GM19372 (cell line): Measurements from ENCODE around the gene OST4.
"Not testable (repeated sequence)": the region's sequence is repeated elsewhere in the genome, so short reads cannot be mapped to it uniquely, and the experiment has no call there.

Experiments
- ATAC-seq: cut with Tn5 transposase; IDR thresholded peaks from one replicate; pipeline ENCODE4 v1.9.1; 2021; ENCODE audit warnings: mild to moderate bottlenecking, low read depth, moderate library complexity; ENCODE audit not compliant: unreplicated experiment

The OST4 gene

DNA sequence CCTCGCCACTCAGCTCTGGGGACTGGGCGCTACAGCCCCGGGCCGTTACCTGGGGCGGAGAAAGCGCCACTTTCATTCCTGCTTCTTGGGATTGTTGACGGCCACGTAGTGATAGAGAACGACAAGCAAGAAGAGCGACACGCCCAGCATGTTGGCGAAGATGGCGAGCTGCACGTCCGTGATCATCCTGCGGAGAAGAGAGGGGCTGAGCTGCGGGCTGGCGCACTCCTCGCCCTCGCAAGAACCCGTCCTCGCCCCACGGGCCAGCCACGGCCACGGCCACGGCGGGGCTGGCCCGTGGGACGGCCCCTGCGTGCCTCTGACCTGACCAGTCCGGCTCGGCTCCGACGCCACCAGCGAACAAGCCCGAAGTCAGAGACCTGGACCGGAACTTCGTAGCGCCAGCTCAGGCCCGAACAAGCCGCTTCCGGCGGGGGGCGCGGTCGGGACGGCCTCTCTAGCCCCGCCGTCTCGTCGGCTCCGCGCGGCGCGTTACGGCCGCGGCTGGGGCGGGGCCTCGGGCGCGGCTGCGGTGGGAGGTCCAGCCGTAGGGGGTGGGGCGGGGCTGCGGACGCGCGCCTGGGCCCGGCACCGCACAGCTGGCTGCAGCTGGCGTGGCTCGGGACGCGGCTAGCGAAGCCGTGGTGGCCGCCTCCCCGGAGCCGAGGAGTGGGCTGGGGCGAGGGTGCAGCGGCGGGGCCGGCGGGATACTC lies at the start of gene OST4:
TSS of gene OST4 (minus strand) at position 378 of the 713 bp plus-strand sequence.
- peak; percentile 93 for ATAC-seq

DNA sequence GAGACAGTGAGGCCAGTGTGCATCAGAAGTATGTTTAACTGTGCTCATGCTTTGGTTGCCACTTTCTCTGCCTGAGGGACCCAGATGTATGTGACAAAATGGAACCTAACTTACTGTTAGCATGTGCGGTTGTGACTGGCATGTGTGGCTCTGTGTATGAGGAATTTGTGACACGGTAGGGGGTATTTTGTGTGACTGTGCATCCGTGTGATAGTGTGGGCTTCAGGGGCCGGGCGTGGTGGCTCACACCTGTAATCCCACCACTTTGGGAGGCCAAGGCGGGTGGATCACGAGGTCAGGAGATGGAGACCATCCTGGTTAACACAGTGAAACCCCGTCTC lies 47.8 kb upstream of the OST4 start:
- not testable (repeated sequence) for ATAC-seq

DNA sequence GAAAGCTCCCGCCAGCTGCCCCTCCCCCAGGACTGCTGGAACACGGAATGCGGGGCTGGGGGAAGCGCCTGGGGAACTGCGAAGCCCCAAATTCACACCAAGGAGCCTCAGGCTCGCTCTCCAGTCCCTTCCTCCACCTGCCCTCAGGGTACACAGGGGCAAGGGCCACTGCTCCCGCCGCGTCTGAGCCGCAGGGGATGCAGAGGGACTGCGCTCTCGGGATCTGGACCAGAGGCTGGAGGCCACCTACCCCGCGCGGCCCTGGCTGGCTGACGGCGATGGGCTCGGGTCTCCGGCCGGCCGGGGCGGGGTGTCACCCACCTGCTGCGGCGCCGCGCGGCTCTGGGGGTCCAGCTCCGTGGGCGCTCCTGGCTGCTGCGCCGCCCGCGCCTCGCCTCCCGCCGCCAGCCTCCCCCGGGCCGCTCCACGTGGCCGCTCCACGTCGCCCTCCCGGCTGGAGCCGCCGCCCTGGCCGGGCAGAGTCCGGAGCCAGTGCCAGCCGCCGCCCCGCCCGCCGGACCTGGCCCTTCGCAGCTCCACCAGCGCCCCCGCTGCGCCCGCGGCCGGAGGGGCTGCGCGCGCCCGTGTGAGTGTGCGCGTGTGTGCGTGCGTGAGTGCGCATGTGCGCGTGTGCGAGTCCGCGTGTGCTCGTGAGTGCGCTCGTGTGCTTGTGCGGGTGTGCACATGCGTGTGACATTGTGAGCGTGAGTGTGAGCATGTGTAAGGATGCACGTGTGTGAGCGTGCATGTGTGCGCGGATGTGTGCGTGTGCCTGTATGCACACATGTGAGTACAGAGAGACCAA lies 47.3 kb upstream of the OST4 start, which contains the start of gene CGREF1:
TSS of gene CGREF1 (minus strand) at position 604 of the 805 bp plus-strand sequence. CDS start 14,762 bp downstream, outside the sequence.
- ATAC-seq: no peak

DNA sequence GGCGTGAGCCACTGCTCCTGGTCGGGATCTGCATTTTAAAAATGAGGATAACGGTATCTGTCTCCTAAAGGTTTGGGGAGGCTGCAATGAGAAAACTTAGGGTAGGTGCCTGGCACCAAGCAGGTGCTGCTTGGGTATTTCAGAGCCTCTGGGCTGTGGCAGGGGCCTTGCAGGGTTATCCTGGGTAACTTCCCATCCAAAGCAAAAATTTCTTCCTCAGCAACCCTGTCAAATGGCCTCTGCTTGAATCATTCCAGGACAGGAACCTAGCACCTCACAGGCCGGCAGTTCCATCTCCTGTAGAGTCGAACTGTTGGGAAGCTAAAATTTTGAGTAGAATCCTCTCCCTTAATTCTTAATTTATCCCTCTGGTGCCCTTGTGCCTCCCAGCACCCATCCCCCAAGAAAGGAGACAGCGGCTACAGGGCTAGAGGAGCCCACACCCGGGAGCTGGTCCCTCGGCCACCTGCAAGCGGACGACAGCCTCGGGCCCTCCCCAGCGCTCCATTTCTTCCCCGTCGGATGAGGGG lies 46.6 kb upstream of the OST4 start:
- no peak for ATAC-seq

DNA sequence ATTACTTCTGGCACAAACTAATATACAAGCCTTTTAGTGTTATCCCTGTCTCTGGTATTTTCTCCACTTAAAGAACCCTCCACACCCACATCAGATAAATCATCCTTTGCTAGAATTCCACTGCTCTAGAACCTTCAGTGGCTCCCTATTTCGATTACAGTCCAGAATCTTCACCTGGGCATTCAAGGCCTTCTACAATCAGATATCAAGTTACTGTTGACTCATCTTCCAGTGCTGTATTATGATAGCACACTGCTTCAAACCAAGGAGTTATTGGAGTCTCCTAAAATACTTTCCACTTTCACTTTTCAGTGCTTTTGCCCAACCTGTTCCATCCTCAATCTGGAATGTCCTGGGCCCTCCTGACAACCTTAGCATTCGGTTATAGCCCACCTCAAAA lies 44.1 kb upstream of the OST4 start:
- no peak for ATAC-seq

DNA sequence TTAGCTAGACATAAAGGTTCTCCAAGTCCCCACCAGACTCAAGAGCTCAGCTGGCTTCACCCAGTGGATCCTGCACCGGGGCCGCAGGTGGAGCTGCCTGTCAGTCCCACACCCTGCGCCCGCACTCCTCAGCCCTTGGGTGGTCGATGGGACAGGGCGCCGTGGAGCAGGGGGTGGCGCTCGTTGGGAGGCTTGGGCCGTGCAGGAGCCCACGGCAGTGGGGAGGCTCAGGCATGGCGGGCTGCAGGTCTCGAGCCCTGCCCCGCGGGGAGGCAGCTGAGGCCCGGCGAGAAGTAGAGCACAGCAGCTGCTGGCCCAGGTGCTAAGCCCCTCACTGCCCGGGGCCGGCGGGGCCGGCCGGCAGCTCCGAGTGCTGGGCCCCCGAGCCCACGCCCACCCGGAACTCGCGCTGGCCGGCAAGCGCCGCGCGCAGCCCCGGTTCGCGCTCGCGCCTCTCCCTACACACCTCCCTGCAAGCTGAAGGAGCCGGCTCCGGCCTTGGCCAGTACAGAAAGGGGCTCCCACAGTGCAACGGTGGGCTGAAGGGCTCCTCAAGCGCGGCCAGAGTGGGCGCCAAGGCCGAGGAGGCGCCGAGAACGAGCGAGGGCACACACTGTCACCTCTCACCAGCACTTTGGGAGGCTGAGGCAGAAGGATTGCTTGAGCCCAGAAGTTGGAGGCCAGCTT lies 40.1 kb upstream of the OST4 start:
- not testable (repeated sequence) for ATAC-seq

DNA sequence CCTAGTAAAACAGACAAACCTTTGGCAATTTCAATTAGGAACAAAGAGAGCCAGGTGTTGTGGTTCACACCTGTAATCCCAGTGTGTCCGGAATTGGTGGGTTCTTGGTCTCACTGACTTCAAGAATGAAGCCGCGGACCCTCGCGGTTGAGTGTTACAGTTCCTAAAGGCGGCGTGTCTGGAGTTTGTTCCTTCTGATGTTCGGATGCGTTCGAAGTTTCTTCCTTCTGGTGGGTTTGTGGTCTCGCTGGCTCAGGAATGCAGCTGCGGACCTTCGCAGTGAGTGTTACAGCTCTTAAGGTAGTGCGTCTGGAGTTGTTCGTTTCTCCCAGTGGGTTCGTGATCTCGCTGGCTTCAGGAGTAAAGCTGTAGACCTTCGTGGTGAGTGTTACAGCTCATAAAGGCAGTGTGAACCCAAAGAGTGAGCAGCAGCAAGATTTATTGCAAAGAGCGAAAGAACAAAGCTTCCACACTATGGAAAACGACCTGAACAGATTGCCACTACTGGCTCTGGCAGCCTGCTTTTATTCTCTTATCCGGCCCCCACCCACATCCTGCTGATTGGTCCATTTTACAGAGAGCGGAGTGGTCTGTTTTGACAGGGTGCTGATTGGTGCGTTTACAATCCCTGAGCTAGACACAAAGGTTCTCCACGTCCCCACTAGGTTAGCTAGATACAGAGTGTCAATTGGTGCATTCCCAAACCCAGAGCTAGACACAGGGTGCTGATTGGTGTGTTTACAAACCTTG lies 39.3 kb upstream of the OST4 start:
- ATAC-seq: not testable (repeated sequence)

DNA sequence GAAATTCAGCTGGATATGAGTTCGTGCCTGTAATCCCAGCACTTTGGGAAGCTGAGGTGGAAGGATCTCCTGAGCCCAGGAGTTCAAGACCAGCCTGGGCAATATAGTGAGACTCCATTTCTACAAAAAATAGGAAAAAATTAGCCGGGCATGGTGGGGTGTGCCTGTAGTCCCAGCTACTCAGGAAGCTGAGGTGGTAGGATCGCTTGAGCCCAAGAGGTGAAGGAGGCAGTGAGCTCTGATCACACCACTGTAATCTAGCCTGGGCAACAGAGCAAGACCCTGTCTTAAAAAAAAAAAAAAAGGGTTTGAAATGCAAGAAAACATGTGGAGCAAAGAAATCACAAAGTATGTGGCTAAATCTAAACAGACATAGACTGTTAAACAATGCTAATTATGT lies 37.6 kb upstream of the OST4 start:
- ATAC-seq: no peak

DNA sequence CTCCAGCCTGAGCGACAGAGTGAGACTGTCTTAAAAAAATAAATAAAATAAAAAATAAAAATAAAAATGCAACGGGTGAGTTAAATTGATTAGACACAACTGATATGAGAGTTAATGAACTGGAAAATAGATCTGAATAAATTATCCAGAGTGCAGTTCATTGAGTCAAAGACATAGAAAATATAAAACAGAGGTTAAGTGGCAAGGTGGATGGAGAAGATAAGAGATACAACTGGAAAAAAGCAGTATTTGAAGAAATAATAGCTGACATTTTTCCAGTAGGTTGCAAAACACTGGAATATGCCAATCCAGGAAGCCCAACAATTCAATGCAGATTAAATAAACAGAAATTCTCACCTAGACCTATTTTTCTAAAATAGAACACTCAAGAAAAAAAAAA lies 36.8 kb upstream of the OST4 start:
- no peak for ATAC-seq

DNA sequence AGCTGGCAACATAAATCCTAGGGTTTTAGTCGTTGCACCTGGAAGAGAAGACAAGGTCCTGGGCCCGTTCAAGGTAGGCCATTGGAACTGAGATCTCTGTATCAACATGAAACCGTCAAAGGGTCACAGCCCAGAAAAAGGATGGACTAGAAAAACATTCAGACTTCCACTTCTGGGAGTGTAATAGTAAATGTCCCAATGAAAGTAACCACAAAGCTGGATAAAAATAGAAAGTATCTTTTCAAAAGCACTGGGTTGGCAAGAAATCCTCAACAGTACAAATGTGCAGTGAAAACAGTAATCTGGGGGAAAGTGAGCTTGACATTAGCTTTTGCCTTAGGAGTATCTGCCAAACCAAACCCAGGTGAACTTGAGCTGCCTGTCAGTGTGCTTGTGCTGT lies 34.5 kb upstream of the OST4 start:
- ATAC-seq: no peak

DNA sequence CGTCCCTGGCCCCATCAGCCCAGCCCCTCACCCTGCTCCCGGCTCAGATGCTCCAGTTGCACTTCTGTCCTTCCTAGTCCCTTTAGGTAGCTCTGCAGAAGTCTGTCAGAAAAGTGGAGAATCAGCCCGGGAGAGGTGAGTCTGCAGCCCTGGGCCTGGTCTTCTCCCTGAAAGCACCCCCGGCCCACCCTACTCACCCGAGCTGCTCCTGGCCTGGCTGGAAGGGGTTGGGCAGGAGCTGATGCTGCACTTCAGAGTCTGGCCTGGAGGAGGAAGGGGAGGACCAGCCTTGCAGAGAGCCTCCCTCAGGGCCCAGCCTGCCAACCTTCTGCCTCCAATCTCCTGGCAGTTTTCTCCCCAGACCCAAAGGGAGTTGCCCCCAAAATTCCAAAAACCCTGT lies 30.9 kb upstream of the OST4 start:
- no peak for ATAC-seq

DNA sequence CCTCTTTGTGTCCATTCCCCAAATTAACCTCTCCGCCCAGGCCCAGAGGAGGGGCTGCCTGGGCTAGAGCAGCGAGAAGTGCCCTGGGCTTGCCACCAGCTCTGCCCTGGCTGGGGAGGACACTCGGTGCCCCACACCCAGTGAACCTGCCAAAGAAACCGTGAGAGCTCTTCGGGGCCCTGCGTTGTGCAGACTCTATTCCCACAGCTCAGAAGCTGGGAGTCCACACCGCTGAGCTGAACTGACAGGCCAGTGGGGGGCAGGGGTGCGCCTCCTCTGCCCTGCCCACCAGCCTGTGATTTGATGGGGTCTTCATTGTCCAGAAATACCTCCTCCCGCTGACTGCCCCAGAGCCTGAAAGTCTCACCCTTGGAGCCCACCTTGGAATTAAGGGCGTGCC lies 28.6 kb upstream of the OST4 start:
- ATAC-seq: no peak

DNA sequence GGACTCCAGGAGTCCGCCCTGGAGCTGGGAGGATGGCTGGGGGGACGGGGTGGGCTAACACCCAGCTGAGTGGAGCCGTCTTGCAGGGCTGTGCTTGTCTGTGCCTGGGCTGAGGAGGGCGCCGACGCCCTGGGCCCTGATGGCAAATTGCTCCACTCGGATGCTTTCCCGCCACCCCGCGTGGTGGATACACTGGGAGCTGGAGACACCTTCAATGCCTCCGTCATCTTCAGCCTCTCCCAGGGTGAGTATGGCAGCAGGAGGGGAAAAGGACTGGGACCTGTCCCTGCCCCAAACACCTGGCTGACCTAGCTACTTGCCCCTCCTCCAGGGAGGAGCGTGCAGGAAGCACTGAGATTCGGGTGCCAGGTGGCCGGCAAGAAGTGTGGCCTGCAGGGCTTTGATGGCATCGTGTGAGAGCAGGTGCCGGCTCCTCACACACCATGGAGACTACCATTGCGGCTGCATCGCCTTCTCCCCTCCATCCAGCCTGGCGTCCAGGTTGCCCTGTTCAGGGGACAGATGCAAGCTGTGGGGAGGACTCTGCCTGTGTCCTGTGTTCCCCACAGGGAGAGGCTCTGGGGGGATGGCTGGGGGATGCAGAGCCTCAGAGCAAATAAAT lies 28.0 kb upstream of the OST4 start:
- ATAC-seq: no peak

DNA sequence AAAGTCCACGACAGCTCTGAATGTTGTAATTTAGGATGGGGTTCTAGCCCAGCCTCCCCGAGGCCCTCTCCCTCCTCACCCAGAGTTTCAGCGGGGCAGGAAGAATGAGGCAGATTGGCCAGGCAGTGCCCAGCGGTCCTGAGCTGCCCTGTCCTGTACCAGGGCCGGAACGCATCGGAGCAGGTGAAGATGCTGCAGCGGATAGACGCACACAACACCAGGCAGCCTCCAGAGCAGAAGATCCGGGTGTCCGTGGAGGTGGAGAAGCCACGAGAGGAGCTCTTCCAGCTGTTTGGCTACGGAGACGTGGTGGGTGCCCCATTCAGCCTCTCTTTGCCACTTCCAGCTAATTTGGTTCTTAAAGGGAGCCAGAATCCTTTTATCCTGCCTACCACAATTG lies 25.9 kb upstream of the OST4 start:
- ATAC-seq: no peak

DNA sequence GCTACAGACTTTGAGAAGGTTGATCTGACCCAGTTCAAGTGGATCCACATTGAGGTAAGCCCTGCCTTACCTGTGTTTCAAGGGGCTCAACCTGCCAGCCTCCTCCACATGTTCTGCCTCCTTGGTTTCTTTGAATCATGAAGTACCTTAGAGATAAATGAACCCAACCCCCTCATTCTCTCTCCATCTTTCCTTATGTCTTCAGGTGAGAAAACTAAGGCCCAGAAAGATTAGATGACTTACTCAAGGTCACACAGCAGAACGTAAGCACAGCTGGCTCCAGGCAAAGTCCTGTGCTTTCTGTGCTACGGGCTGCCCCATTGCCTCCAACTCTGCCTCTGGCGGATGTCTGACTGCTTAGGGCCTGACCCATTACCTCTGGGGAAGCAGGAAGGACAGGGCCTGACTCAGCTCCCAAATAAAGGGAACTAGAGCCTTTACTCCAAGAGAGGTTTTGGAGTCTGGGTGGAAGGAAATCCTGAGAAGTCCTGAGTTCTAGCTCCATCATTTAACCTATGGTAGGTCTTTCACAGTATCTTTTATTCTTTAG lies 25.4 kb upstream of the OST4 start:
- ATAC-seq: no peak

DNA sequence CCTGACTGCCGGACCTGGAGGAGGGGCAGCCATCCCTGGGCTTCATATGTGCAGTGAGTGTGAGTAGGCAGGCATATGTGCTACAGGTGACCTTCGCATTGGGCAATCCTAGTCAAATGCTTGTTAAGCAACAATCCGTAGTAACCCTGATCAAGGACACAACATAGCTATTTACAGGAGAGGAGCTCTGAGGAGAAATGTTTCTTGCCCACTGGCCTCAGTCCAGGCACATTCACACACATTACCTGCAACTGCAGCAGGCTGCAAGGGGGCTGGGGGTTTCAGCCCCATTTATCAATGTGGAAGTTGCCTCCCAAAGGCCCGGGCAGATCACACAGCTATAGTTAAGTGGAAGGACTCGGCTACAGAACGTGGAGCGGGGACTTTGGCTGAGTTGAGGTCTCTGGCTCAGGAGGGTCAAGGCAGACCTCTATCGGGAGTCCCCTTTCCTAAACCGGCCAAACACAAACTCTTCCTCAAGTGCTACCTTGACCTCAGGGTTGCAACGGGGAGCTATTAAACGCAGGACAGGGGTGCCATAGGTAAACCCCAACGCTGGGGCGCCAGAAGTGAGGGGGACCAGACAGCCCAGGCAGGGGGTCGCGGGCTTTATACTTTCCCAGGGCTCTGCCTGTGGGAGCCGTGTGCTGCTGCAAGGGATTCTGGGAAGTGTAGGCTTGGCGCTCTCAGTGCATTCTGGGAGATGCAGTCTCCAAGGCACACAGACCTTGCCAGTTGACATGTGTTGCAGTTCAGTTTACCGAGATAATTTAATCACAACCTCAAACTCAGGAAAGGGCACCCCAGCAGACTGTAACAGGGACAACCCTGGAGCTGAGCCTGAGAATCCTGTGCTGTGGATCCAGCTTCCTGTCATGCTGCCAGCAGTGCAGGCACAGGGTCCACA lies 24.5 kb upstream of the OST4 start:
- ATAC-seq: peak; percentile 53

DNA sequence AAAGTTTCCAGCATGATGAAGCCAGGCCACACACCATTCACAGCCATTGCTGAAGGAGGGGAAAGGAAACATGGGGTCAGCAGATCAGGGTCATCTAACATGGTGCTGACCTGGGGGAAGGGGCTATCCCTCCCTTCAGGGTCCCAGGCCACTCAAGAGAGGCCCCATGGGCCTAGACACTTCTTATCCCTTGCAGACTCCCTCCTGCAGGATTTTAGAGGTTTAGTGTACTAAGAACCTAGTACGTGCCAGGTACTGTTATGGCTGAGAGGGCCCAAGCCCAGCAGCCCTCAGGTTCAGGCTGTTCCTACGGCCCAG lies 23.9 kb upstream of the OST4 start:
- ATAC-seq: no peak

DNA sequence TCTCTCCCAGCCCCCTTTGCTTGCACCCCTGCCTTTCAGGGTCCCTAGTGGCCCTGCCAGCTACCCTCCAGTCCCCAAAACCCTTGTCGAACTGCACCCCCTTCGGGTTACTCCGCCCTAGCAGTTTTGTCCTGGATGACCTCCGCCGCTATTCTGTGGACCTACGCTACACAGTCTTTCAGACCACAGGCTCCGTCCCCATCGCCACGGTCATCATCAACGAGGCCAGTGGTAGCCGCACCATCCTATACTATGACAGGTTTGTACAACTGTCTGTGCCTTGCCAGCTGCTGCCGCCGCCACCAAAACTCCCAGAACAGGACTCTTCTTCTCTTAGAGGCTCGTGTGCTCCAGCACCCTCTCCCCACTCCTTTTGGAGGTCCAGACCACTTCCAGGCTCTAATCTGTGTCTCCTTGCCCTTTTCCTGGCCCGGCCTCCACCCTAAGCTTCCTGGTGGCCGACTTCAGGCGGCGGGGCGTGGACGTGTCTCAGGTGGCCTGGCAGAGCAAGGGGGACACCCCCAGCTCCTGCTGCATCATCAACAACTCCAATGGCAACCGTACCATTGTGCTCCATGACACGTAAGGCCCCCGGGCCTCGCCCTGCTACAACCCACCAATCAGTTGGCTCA lies 23.0 kb upstream of the OST4 start:
- ATAC-seq: no peak
